Measurements from ENCODE around the gene FAM53C.
A peak's percentile ranks its signal among the peaks of the same experiment; 100 is the strongest.
"Not testable (repeated sequence)": the region's sequence is repeated elsewhere in the genome, so short reads cannot be mapped to it uniquely, and the experiment has no call there.

Gene FAM53C

GRCh38 chr5:138337685-138338410 is at the start of gene FAM53C:
Gene FAM53C, plus strand, starts transcription at chr5:138338266. Its CDS starts 3,070 bp downstream, at chr5:138341336.
- DNase-seq = peak; percentile 88

- no peak for DNase-seq
These were observed 48.8 kb upstream of the FAM53C start for GRCh38 chr5:138289296-138289695.

GRCh38 chr5:138303372-138303771 is 34.7 kb upstream of the FAM53C start:
- no peak for DNase-seq

- DNase-seq = peak; percentile 68
These were observed 32.3 kb upstream of the FAM53C start for GRCh38 chr5:138305797-138306196.

- DNase-seq = no peak
These were observed 22.3 kb upstream of the FAM53C start for GRCh38 chr5:138315751-138316278.

GRCh38 chr5:138316355-138316754 is 21.7 kb upstream of the FAM53C start:
- DNase-seq = no peak

- DNase-seq = not testable (repeated sequence)
These were observed 19.9 kb upstream of the FAM53C start for GRCh38 chr5:138318211-138318610.

GRCh38 chr5:138330813-138331448 is 7.1 kb upstream of the FAM53C start:
- DNase-seq = no peak

- DNase-seq = peak; percentile 100
These were observed 6.4 kb upstream of the FAM53C start, which contains the start of gene CDC25C for GRCh38 chr5:138331449-138332368. Gene CDC25C, minus strand, starts transcription at chr5:138331804. Its CDS starts 624 bp downstream, at chr5:138331180.

GRCh38 chr5:138334867-138335447 is 3.1 kb upstream of the FAM53C start:
- DNase-seq = no peak

GRCh38 chr5:138336952-138337684 is 948 bp upstream of the FAM53C start:
- DNase-seq = peak; percentile 65

- no peak for DNase-seq
These were observed 485 bp downstream of the FAM53C start for GRCh38 chr5:138338411-138339090.

- no peak for DNase-seq
These were observed 1.0 kb downstream of the FAM53C start for GRCh38 chr5:138339091-138339456.

- DNase-seq = no peak
These were observed 1.4 kb downstream of the FAM53C start for GRCh38 chr5:138339464-138339863.

GRCh38 chr5:138340008-138340407 is 1.9 kb downstream of the FAM53C start:
- DNase-seq = no peak

GRCh38 chr5:138344887-138345622 is 7.0 kb downstream of the FAM53C start:
- no peak for DNase-seq

GRCh38 chr5:138346889-138347288 is 8.8 kb downstream of the FAM53C start:
- no peak for DNase-seq

GRCh38 chr5:138349852-138350562 is 11.9 kb downstream of the FAM53C start:
- no peak for DNase-seq

GRCh38 chr5:138350563-138350890 is 12.5 kb downstream of the FAM53C start:
- DNase-seq = no peak

GRCh38 chr5:138351056-138351455 is 13.0 kb downstream of the FAM53C start:
- no peak for DNase-seq

Measured in COR-L47 (cell line).